HepG2 (cell line): ENCODE results near the gene YPEL3. TPM values are rescaled to one million over a fixed set of nuclear protein-coding genes. Genes with fewer than 3 reads are reported as not detected.

ENCODE experiments used
- EHMT2 ChIP-seq: fragments of 200-600 bp; sonication (generic); IDR thresholded peaks from 2 replicates; pipeline ENCODE4 v1.7.0; 2017; ENCODE audit warnings: antibody characterized with exemption, low read depth, low read length, borderline replicate concordance
- HIVEP1 ChIP-seq: sonication (generic); formaldehyde crosslinking; IDR thresholded peaks from 2 replicates; pipeline ENCODE4 v1.4.0; 2020; ENCODE audit warnings: mild to moderate bottlenecking, missing genetic modification reagents
- KDM5A ChIP-seq: fragments of 200-600 bp; sonication (generic); IDR thresholded peaks from 2 replicates; pipeline ENCODE4 v1.7.0; 2018; ENCODE audit warnings: antibody characterized with exemption, mild to moderate bottlenecking, low read length, borderline replicate concordance
- MEIS1 ChIP-seq: sonication (generic); formaldehyde crosslinking; IDR thresholded peaks from 2 replicates; pipeline ENCODE4 v1.9.0; 2021; ENCODE audit warnings: mild to moderate bottlenecking, missing genetic modification reagents, moderate library complexity, borderline replicate concordance
- PLRG1 ChIP-seq: fragments of 450-650 bp; conservative IDR thresholded peaks from 2 replicates; pipeline ENCODE4 v1.6.1; 2016
- RARA ChIP-seq: IDR thresholded peaks from 2 replicates; pipeline ENCODE4 v1.6.1; 2016; ENCODE audit warnings: missing genetic modification reagents, missing compliant biosample characterization
- RARG ChIP-seq: sonication (generic); formaldehyde crosslinking; IDR thresholded peaks from 2 replicates; pipeline ENCODE4 v1.4.0; 2020; ENCODE audit warnings: low read depth, mild to moderate bottlenecking, missing genetic modification reagents
- SYNCRIP ChIP-seq: fragments of 200-400 bp; formaldehyde crosslinking; IDR thresholded peaks from 2 replicates; pipeline ENCODE4 v1.6.1; 2018; ENCODE audit warnings: mild to moderate bottlenecking, low read depth, low read length; ENCODE audit not compliant: insufficient read depth
- ZBTB21 ChIP-seq: sonication (generic); formaldehyde crosslinking; IDR thresholded peaks from 2 replicates; pipeline ENCODE4 v1.4.0; 2020; ENCODE audit warnings: missing genetic modification reagents
- ZNF709 ChIP-seq: sonication (generic); formaldehyde crosslinking; IDR thresholded peaks from 2 replicates; pipeline ENCODE4 v1.5.0; 2020; ENCODE audit warnings: mild to moderate bottlenecking, missing genetic modification reagents
- ZNF784 ChIP-seq: sonication (generic); formaldehyde crosslinking; IDR thresholded peaks from 2 replicates; pipeline ENCODE4 v1.5.1; 2020; ENCODE audit warnings: missing genetic modification reagents, mild to moderate bottlenecking, borderline replicate concordance
- ZSCAN29 ChIP-seq: sonication (generic); formaldehyde crosslinking; conservative IDR thresholded peaks from 2 replicates; pipeline ENCODE4 v1.4.0; 2020; ENCODE audit warnings: mild to moderate bottlenecking, missing genetic modification reagents
- polyA plus RNA-seq, 8 experiments: library from polyadenylated mRNA; depleted of rRNA in 3 of 8; stranded (reverse) in 7 of 8; unstranded in 1 of 8; fragments of >200 nt; fragmentation: Illumina TruSeq in 4 of 8; extraction: Trizol in 4 of 8; gene quantifications; 2 replicates each; pipeline versions ENCODE4 v1.2.1 to v1.2.3, GENCODE V29; 2011 to 2016; ENCODE audit warnings: low read depth in 4 of 8, missing spikeins in 1 of 8, mixed read lengths in 1 of 8; ENCODE audit not compliant: insufficient read depth in 1 of 8
- total RNA-seq, 5 experiments: library from RNA; depleted of rRNA; stranded (reverse); fragments of >200 nt; fragmentation: Illumina TruSeq; extraction: Trizol; gene quantifications; 2 replicates each; pipeline ENCODE4 v1.2.3, GENCODE V29; 2016; ENCODE audit warnings: low read depth in 1 of 5
- TF ChIP-seq, protein P1 (sequence below): sonication (generic); formaldehyde crosslinking; IDR thresholded peaks from 2 replicates; pipeline ENCODE4 v1.5.0; 2020; ENCODE audit warnings: mild to moderate bottlenecking, missing genetic modification reagents
- TF ChIP-seq, protein P2 (sequence below): sonication (generic); formaldehyde crosslinking; IDR thresholded peaks from 2 replicates; pipeline ENCODE4 v1.5.1; 2020; ENCODE audit warnings: missing genetic modification reagents, mild to moderate bottlenecking, borderline replicate concordance
- TF ChIP-seq, protein P3 (sequence below): sonication (generic); formaldehyde crosslinking; IDR thresholded peaks from 2 replicates; pipeline ENCODE4 v1.5.1; 2020; ENCODE audit warnings: missing genetic modification reagents, mild to moderate bottlenecking, borderline replicate concordance
- TF ChIP-seq, protein P4 (sequence below): sonication (generic); formaldehyde crosslinking; IDR thresholded peaks from 2 replicates; pipeline ENCODE4 v1.4.0; 2020; ENCODE audit warnings: mild to moderate bottlenecking, missing genetic modification reagents
- TF ChIP-seq, protein P5 (sequence below): sonication (generic); formaldehyde crosslinking; IDR thresholded peaks from 2 replicates; pipeline ENCODE4 v1.5.0; 2020; ENCODE audit warnings: mild to moderate bottlenecking, missing genetic modification reagents

The YPEL3 gene
- total and polyA plus RNA-seq, 2 of the 13 experiments (the other 11 are each of a cell fraction or from before 2014, with no cell fraction given) = 5.4 to 47.0 TPM

GRCh38 chr16:30092373-30093010 lies 3.5 kb downstream of the YPEL3 start (continued):
- TF ChIP-seq RARG (CRISPR knock-in tag) (no peak), HIVEP1 (peak; percentile 69; the same call in 1 of the 2 replicates), ZBTB21 (CRISPR knock-in tag) (peak; percentile 68; the same call in 1 of the 2 replicates), ZSCAN29 (CRISPR knock-in tag) (peak; percentile 99), ZNF709 (CRISPR knock-in tag) (no peak), ZNF784 (no peak), SYNCRIP (no peak), MEIS1 (peak; percentile 82; the same call in 1 of the 2 replicates), KDM5A (peak; percentile 60; the same call in 1 of the 2 replicates), RARA (CRISPR knock-in tag) (peak; percentile 63), PLRG1 (no peak), EHMT2 (no peak)
- TF ChIP-seq, protein P1, sequence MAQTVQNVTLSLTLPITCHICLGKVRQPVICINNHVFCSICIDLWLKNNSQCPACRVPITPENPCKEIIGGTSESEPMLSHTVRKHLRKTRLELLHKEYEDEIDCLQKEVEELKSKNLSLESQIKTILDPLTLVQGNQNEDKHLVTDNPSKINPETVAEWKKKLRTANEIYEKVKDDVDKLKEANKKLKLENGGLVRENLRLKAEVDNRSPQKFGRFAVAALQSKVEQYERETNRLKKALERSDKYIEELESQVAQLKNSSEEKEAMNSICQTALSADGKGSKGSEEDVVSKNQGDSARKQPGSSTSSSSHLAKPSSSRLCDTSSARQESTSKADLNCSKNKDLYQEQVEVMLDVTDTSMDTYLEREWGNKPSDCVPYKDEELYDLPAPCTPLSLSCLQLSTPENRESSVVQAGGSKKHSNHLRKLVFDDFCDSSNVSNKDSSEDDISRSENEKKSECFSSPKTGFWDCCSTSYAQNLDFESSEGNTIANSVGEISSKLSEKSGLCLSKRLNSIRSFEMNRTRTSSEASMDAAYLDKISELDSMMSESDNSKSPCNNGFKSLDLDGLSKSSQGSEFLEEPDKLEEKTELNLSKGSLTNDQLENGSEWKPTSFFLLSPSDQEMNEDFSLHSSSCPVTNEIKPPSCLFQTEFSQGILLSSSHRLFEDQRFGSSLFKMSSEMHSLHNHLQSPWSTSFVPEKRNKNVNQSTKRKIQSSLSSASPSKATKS (CRISPR knock-in tag) = no peak
- TF ChIP-seq, protein P2, sequence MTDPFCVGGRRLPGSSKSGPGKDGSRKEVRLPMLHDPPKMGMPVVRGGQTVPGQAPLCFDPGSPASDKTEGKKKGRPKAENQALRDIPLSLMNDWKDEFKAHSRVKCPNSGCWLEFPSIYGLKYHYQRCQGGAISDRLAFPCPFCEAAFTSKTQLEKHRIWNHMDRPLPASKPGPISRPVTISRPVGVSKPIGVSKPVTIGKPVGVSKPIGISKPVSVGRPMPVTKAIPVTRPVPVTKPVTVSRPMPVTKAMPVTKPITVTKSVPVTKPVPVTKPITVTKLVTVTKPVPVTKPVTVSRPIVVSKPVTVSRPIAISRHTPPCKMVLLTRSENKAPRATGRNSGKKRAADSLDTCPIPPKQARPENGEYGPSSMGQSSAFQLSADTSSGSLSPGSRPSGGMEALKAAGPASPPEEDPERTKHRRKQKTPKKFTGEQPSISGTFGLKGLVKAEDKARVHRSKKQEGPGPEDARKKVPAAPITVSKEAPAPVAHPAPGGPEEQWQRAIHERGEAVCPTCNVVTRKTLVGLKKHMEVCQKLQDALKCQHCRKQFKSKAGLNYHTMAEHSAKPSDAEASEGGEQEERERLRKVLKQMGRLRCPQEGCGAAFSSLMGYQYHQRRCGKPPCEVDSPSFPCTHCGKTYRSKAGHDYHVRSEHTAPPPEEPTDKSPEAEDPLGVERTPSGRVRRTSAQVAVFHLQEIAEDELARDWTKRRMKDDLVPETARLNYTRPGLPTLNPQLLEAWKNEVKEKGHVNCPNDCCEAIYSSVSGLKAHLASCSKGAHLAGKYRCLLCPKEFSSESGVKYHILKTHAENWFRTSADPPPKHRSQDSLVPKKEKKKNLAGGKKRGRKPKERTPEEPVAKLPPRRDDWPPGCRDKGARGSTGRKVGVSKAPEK (CRISPR knock-in tag) = no peak
- TF ChIP-seq, protein P3, sequence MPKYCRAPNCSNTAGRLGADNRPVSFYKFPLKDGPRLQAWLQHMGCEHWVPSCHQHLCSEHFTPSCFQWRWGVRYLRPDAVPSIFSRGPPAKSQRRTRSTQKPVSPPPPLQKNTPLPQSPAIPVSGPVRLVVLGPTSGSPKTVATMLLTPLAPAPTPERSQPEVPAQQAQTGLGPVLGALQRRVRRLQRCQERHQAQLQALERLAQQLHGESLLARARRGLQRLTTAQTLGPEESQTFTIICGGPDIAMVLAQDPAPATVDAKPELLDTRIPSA (CRISPR knock-in tag) = no peak
- TF ChIP-seq, protein P4, sequence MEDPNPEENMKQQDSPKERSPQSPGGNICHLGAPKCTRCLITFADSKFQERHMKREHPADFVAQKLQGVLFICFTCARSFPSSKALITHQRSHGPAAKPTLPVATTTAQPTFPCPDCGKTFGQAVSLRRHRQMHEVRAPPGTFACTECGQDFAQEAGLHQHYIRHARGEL (CRISPR knock-in tag) = no peak
- TF ChIP-seq, protein P5, sequence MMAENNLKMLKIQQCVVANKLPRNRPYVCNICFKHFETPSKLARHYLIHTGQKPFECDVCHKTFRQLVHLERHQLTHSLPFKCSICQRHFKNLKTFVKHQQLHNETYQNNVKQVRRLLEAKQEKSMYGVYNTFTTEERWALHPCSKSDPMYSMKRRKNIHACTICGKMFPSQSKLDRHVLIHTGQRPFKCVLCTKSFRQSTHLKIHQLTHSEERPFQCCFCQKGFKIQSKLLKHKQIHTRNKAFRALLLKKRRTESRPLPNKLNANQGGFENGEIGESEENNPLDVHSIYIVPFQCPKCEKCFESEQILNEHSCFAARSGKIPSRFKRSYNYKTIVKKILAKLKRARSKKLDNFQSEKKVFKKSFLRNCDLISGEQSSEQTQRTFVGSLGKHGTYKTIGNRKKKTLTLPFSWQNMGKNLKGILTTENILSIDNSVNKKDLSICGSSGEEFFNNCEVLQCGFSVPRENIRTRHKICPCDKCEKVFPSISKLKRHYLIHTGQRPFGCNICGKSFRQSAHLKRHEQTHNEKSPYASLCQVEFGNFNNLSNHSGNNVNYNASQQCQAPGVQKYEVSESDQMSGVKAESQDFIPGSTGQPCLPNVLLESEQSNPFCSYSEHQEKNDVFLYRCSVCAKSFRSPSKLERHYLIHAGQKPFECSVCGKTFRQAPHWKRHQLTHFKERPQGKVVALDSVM (CRISPR knock-in tag) = no peak; the same call in 1 of the 2 replicates
